Gastrocnemius medialis (tissue), 4 donors: Measurements from ENCODE around the gene ADARB2. TPM values are rescaled to one million over a fixed set of nuclear protein-coding genes. Genes with fewer than 3 reads are reported as not detected.

Source experiments
- ATAC-seq, 2 donors: fragments of 150-250 bp; one replicate each; pipeline ENCODE4 v1.9.1; 2016
- DNase-seq, 2 donors: peaks; one replicate each; pipeline ENCODE4 v3.0.0-alpha.2; 2019
- H3K27ac ChIP-seq, 4 donors: fragments of 200-600 bp; sonication (generic); 1 replicate in 1 of 4; 2 replicates in 3 of 4; pipeline ENCODE4 v1.5.1; 2016 to 2018; ENCODE audit warnings: mild to moderate bottlenecking in 2 of 4, moderate library complexity in 1 of 4
- H3K27me3 ChIP-seq, 3 donors: fragments of 200-600 bp; sonication (generic) in 2 of 3; 1 replicate in 1 of 3; 2 replicates in 2 of 3; pipeline versions ENCODE4 v1.5.1 to v1.6.0; 2016 to 2019; ENCODE audit warnings: mild to moderate bottlenecking in 1 of 3, moderate library complexity in 1 of 3
- H3K36me3 ChIP-seq, 2 donors: fragments of 200-600 bp; sonication (generic) in 1 of 2; one replicate each; pipeline ENCODE4 v1.5.1; 2017 to 2018
- H3K4me1 ChIP-seq, 2 donors: fragments of 200-600 bp; sonication (generic) in 1 of 2; one replicate each; pipeline ENCODE4 v1.5.1; 2016 to 2017; ENCODE audit warnings: mild to moderate bottlenecking in 2 of 2
- H3K4me3 ChIP-seq, 4 donors: fragments of 200-600 bp; sonication (generic) in 3 of 4; 1 replicate in 1 of 4; 2 replicates in 3 of 4; pipeline ENCODE4 v1.5.1; 2016 to 2019; ENCODE audit warnings: mild to moderate bottlenecking in 2 of 4
- H3K9me3 ChIP-seq, 3 donors: fragments of 200-600 bp; sonication (generic) in 2 of 3; 1 replicate in 1 of 3; 2 replicates in 2 of 3; pipeline ENCODE4 v1.5.1; 2016 to 2019
- POLR2A ChIP-seq, 2 donors: fragments of 450-650 bp; IDR thresholded peaks; one replicate each; pipeline ENCODE4 v1.6.1; 2017; ENCODE audit warnings: antibody characterized with exemption in 2 of 2, mild to moderate bottlenecking in 2 of 2, moderate library complexity in 2 of 2
- in situ Hi-C, 4 donors: fragments of 200-750 bp; cut with MboI; loops; one replicate each; pipeline versions ENCODE4 v1.15.0 to v1.8.0; 2017; ENCODE audit warnings: low sequenced_read_pairs in 4 of 4
- intact Hi-C: fragments of 100-400 bp; cut with DNase I; formaldehyde crosslinking; loops from one replicate; pipeline ENCODE4 v1.15.1; 2023; ENCODE audit warnings: low total_unique reads
- total RNA-seq, 4 donors: library from RNA; depleted of rRNA; stranded (reverse); fragments of >200 nt; gene quantifications; one replicate each; pipeline versions ENCODE4 v1.1.0 to v1.2.3, GENCODE V29; 2016
- TF ChIP-seq, protein P1 (sequence below), 5 experiments: fragments of 450-650 bp in 3 of 5; fragments of 200-600 bp in 2 of 5; sonication (generic) in 2 of 5; IDR thresholded peaks in 4 of 5; conservative IDR thresholded peaks in 1 of 5; 1 replicate in 4 of 5; 2 replicates in 1 of 5; pipeline ENCODE4 v1.5.1; 2016 to 2019; ENCODE audit warnings: antibody characterized with exemption in 5 of 5, mild to moderate bottlenecking in 3 of 5, moderate library complexity in 3 of 5

The ADARB2 gene
- total RNA-seq, 4 donors from 2014 or later, result 0.07 to 0.87 (median 0.10) TPM

DNA sequence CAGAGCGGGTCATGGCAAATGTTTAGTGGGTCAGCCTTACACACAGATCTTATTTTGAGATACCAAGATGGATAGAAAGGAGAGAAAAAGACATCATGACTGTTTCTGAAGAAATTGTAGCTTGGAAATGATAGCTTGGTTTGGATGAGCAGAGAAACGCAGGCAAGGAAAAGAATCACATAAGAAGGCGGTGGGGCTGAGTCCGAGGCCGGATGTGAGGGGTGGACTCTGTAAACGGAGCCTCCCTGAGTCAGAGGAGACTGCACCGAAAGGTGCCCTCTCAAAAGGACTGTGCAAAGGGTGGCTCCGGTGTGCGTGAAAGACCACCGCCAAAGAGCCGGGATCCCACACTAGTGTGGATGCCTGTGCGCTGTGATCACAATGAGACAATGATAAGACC is 53.7 kb downstream of the ADARB2 start:
- ATAC-seq, result no peak
- intact Hi-C loops, result no loop called here
- TF ChIP-seq, protein P1, sequence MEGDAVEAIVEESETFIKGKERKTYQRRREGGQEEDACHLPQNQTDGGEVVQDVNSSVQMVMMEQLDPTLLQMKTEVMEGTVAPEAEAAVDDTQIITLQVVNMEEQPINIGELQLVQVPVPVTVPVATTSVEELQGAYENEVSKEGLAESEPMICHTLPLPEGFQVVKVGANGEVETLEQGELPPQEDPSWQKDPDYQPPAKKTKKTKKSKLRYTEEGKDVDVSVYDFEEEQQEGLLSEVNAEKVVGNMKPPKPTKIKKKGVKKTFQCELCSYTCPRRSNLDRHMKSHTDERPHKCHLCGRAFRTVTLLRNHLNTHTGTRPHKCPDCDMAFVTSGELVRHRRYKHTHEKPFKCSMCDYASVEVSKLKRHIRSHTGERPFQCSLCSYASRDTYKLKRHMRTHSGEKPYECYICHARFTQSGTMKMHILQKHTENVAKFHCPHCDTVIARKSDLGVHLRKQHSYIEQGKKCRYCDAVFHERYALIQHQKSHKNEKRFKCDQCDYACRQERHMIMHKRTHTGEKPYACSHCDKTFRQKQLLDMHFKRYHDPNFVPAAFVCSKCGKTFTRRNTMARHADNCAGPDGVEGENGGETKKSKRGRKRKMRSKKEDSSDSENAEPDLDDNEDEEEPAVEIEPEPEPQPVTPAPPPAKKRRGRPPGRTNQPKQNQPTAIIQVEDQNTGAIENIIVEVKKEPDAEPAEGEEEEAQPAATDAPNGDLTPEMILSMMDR (IDR thresholded peaks at IDR 0.05 in 4 of 5, conservative IDR thresholded peaks at IDR 0.05 in 1 of 5), result no peak
- TF ChIP-seq POLR2A (IDR thresholded peaks at IDR 0.05), result no peak
- Histone ChIP-seq H3K9me3 (no peaks in the 10 kb centered on the region), H3K36me3 (no peaks in the 10 kb centered on the region), H3K4me3 (no peak overlapping the region), H3K4me1 (no peaks in the 10 kb centered on the region), H3K27ac (no peak overlapping the region), H3K27me3 (no peaks in the 10 kb centered on the region)
- in situ Hi-C loops, result no loop called here
- DNase-seq, result no peak

DNA sequence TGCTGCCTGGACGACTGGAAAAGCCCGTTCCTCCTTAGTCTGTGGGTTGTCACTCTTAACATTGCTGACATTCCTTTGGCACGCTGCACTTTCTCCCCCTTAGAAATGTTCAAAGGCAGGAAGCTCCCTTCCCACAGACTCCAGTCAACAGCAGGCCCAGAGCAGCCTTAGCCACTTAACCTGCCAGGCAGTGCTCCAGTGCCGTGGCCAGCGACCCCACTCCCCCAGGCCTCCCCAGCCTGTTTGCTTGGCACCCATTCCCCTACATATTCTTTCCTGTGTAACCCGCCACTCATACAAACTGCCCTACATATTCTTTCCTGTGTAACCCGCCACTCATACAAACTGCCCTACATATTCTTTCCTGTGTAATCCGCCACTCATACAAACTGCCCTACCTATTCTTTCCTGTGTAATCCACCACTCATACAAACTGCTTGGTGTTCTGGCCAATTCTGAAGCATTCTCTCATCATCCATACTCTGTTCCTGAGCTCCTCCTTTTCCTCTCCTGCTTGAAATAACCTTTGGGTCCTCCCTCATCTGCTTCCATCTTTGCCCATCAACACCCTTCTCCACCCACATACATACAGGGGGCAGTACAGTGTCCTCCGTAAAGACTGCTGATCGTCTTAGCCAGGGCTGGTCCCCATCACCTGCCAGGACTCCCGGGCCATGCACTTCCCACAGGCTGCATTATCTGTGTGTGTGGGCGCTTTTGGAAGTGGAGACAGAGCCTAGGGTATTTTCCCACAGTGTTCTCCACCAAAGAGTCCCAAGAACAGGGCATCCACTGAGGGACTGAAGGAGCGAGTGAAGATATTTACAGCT is 57.3 kb downstream of the ADARB2 start:
- in situ Hi-C loops (no loop called here), intact Hi-C loops (no loop called here)
- Histone ChIP-seq H3K9me3 (no peaks in the 10 kb centered on the region), H3K36me3 (no peaks in the 10 kb centered on the region), H3K4me3 (no peak overlapping the region), H3K4me1 (no peaks in the 10 kb centered on the region), H3K27me3 (no peaks in the 10 kb centered on the region), H3K27ac (no peak overlapping the region)
- no peak for DNase-seq
- no peak for ATAC-seq
- TF ChIP-seq, protein P1 (IDR thresholded peaks at IDR 0.05 in 4 of 5, conservative IDR thresholded peaks at IDR 0.05 in 1 of 5), result no peak
- TF ChIP-seq POLR2A (IDR thresholded peaks at IDR 0.05), result no peak

DNA sequence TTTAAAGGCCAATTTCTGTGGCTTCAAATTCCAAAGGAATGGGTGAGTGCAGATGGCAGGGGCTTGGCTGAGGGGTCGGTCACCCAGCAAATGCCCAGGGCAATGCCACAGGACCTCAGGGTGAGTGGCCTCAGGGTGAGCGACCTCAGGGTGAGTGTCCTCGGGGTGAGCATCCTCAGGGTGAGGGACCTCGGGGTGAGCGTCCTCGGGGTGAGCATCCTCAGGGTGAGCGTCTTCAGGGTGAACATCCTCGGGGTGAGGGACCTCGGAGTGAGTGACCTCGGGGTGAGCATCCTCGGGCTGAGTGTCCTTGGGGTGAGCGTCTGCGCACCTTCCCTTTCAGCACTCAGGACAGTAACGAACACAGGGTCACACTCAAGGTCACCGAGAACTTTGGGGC is 59.2 kb downstream of the ADARB2 start:
- Histone ChIP-seq H3K4me3 (no peak overlapping the region), H3K4me1 (no peaks in the 10 kb centered on the region), H3K27me3 (no peaks in the 10 kb centered on the region), H3K27ac (no peak overlapping the region), H3K9me3 (no peaks in the 10 kb centered on the region), H3K36me3 (no peaks in the 10 kb centered on the region)
- ATAC-seq (no peak), DNase-seq (no peak)
- in situ Hi-C loops (no loop called here), intact Hi-C loops (no loop called here)
- TF ChIP-seq, protein P1 (IDR thresholded peaks at IDR 0.05 in 4 of 5, conservative IDR thresholded peaks at IDR 0.05 in 1 of 5), result no peak
- TF ChIP-seq POLR2A (IDR thresholded peaks at IDR 0.05), result no peak

DNA sequence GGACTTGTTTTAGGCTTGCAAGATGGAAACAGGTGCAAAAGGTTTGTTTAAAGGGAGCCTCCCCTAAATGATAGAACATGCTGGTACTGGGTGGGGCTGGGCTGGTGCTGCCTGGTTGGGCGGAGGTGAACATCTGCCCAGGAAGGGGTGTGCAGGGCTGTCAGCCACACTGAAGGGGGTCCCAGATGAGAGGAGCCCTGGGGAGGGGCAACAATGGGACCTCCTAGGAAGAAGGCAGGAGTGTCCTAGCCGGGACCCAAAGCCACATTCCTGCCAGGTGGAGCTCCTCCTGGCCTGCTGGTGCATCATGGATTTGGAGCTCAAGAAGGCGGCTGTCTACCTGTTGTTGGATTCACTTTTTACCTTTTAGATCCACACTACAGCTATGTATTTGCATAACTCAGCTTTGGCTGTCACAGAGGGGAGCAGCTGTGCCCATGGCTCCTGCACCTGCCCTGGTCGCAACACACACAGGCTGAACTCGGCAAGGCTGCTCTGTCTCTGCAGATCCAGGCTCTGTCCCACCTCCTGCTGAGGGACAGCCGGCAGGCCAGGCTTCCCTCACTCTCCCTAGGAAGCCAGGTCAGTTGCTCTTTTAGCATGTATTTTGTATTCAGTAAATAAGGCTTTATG is 59.9 kb downstream of the ADARB2 start:
- no peaks in the 10 kb centered on the region for H3K4me1 ChIP-seq
- in situ Hi-C loops (no loop called here), intact Hi-C loops (no loop called here)
- H3K27me3 ChIP-seq, result no peaks in the 10 kb centered on the region
- no peak for TF ChIP-seq POLR2A (IDR thresholded peaks at IDR 0.05)
- TF ChIP-seq, protein P1 (IDR thresholded peaks at IDR 0.05 in 4 of 5, conservative IDR thresholded peaks at IDR 0.05 in 1 of 5), result no peak
- no peaks in the 10 kb centered on the region for H3K36me3 ChIP-seq
- ATAC-seq (no peak), DNase-seq (no peak)
- no peaks in the 10 kb centered on the region for H3K9me3 ChIP-seq
- no peak overlapping the region for H3K4me3 ChIP-seq
- no peak overlapping the region for H3K27ac ChIP-seq
